Measurements from ENCODE around the gene DEPDC7. TPM values are rescaled to one million over a fixed set of nuclear protein-coding genes. Genes with fewer than 3 reads are reported as not detected.

The DEPDC7 gene
- total and polyA plus RNA-seq, 2 of the 8 experiments (the other 6 are each of a cell fraction or from before 2014, with no cell fraction given), result 3.1 to 7.6 TPM

GRCh38 chr11:33000181-33000580 lies 15.5 kb upstream of the DEPDC7 start:
- H2BK5ac ChIP-seq (ENCODE audit: low read depth, low read length), result no peak overlapping the region
- no peak overlapping the region for H4K8ac ChIP-seq (ENCODE audit: extremely low read depth, insufficient read depth, low read length)
- no peak overlapping the region for H4K5ac ChIP-seq (ENCODE audit: insufficient read length, low read depth, low read length)
- CTCF ChIA-PET (ENCODE audit: partially characterized antibody), result interaction anchor here (0.7 to 0.9 kb wide), 2 partner anchors 9 to 26 kb away, joined by 3 read pairs; no protein-coding TSS in a partner anchor
- H2BK12ac ChIP-seq (ENCODE audit: low read depth, low read length), result no peak overlapping the region
- H3K56ac ChIP-seq (replicated peaks; ENCODE audit: insufficient read length, low read depth, low read length), result no peak overlapping the region
- no peaks in the 10 kb centered on the region for H3K79me2 ChIP-seq (ENCODE audit: control insufficient read depth in 1 of 2, insufficient read depth in 2 of 2, low read length in 2 of 2)
- H3K27me3 ChIP-seq (replicated peaks in 1 of 4; ENCODE audit: control insufficient read depth in 3 of 4, extremely low read depth in 1 of 4, insufficient read depth in 3 of 4, low read length in 3 of 4), result no peaks in the 10 kb centered on the region
- H3K23ac ChIP-seq (ENCODE audit: insufficient read length), result no peak overlapping the region
- no peak overlapping the region for H3K18ac ChIP-seq (ENCODE audit: extremely low read depth, low read length)
- FAIRE-seq (no peak), DNase-seq (ENCODE audit: low read depth in 1 of 2, low spot score in 2 of 2) (no peak)
- H2BK120ac ChIP-seq (replicated peaks; ENCODE audit: low read depth, low read length), result no peak overlapping the region
- H3K4me2 ChIP-seq (ENCODE audit: insufficient read depth in 1 of 2, low read depth in 2 of 2, low read length in 2 of 2), result no peak overlapping the region
- H3K9me3 ChIP-seq (ENCODE audit: insufficient read depth in 2 of 2, low read depth in 1 of 2, low read length in 1 of 2), result no peaks in the 10 kb centered on the region
- no peak overlapping the region for H2AK5ac ChIP-seq (ENCODE audit: low read depth, low read length)
- POLR2A ChIA-PET (ENCODE audit: partially characterized antibody), result interaction anchor here (0.9 kb wide), 1 partner anchor 19 kb away, joined by 3 read pairs; no protein-coding TSS in a partner anchor
- no peak overlapping the region for H2BK15ac ChIP-seq (ENCODE audit: low read length)
- H4K91ac ChIP-seq (replicated peaks; ENCODE audit: insufficient read length, low read length), result no peak overlapping the region
- no peak overlapping the region for H3K14ac ChIP-seq (ENCODE audit: insufficient read length)
- no peak overlapping the region for H3K27ac ChIP-seq (ENCODE audit: low read depth, low read length)
- H3K4me1 ChIP-seq (replicated peaks in 1 of 4; ENCODE audit: control insufficient read depth in 3 of 4, insufficient read depth in 4 of 4, low read length in 3 of 4), result no peaks in the 10 kb centered on the region; a peak in 1 of 7 replicates
- H2BK20ac ChIP-seq (ENCODE audit: low read length), result no peak overlapping the region
- no peak overlapping the region for H3K4ac ChIP-seq (replicated peaks; ENCODE audit: insufficient read length, low read depth, low read length)
- H2AFZ ChIP-seq (ENCODE audit: low read length), result no peak overlapping the region
- no peaks in the 10 kb centered on the region for H3K79me1 ChIP-seq (ENCODE audit: low read depth, low read length)
- H3K23me2 ChIP-seq (ENCODE audit: low read depth, low read length), result no peaks in the 10 kb centered on the region; the same call in 1 of the 2 replicates
- no peak overlapping the region for H3K9ac ChIP-seq (replicated peaks in 1 of 4; ENCODE audit: extremely low read depth in 1 of 4, low read depth in 3 of 4, low read length in 3 of 4)
- no peak overlapping the region for H3K4me3 ChIP-seq (ENCODE audit: extremely low read depth in 1 of 4, insufficient read depth in 2 of 4, low read depth in 3 of 4, low read length in 4 of 4)
- H3K36me3 ChIP-seq (ENCODE audit: control insufficient read depth in 2 of 4, insufficient read depth in 4 of 4, low read length in 3 of 4), result no peaks in the 10 kb centered on the region
- no peaks in the 10 kb centered on the region for H4K20me1 ChIP-seq (replicated peaks in 1 of 2; ENCODE audit: control insufficient read depth in 1 of 2, insufficient read depth in 2 of 2, low read length in 2 of 2)
- TF ChIP-seq CBX8 (IDR thresholded peaks at IDR 0.05; ENCODE audit: borderline replicate concordance, low read depth, low read length), result no peak
- no peak for TF ChIP-seq KDM4A (IDR thresholded peaks at IDR 0.05; ENCODE audit: low read depth, low read length, severe bottlenecking)
- no peak for TF ChIP-seq TAF7 (optimal IDR thresholded peaks at IDR 0.05; ENCODE audit: borderline replicate concordance, low read depth, low read length)
- no peak for TF ChIP-seq RAD21 (IDR thresholded peaks at IDR 0.05 in 1 of 2, conservative IDR thresholded peaks at IDR 0.05 in 1 of 2; ENCODE audit: low read depth in 2 of 2, low read length in 2 of 2)
- no peak for TF ChIP-seq SRF (IDR thresholded peaks at IDR 0.05; ENCODE audit: low read depth, low read length)
- no peak for TF ChIP-seq CREB1 (IDR thresholded peaks at IDR 0.05)
- TF ChIP-seq CTBP2 (IDR thresholded peaks at IDR 0.05; ENCODE audit: borderline replicate concordance, insufficient read depth, insufficient read length, low read length), result no peak
- TF ChIP-seq SP2 (IDR thresholded peaks at IDR 0.05; ENCODE audit: low read length), result no peak
- no peak for TF ChIP-seq RFX5 (IDR thresholded peaks at IDR 0.05; ENCODE audit: borderline replicate concordance, low read depth, low read length)
- no peak for TF ChIP-seq RXRA (IDR thresholded peaks at IDR 0.05; ENCODE audit: insufficient read depth, low read depth, low read length)
- TF ChIP-seq YY1 (IDR thresholded peaks at IDR 0.05; ENCODE audit: low read depth, low read length), result no peak
- TF ChIP-seq SP4 (IDR thresholded peaks at IDR 0.05; ENCODE audit: low read length), result no peak
- no peak for TF ChIP-seq ZNF274 (IDR thresholded peaks at IDR 0.05; ENCODE audit: borderline replicate concordance, extremely low read depth, low read length)
- TF ChIP-seq POU5F1 (IDR thresholded peaks at IDR 0.05; ENCODE audit: low read depth, low read length), result no peak
- no peak for TF ChIP-seq CHD2 (IDR thresholded peaks at IDR 0.05; ENCODE audit: low read length)
- TF ChIP-seq BRCA1 (IDR thresholded peaks at IDR 0.05; ENCODE audit: low read depth, low read length), result no peak
- TF ChIP-seq JUND (IDR thresholded peaks at IDR 0.05; ENCODE audit: low read length), result no peak

All from H1 (cell line).